ENCODE data around the gene MAP3K8. TPM values are rescaled to one million over a fixed set of nuclear protein-coding genes. Genes with fewer than 3 reads are reported as not detected.
A peak's percentile ranks its signal among the peaks of the same experiment; 100 is the strongest.

MAP3K8 gene
- total RNA-seq (10 to 100 TPM in 3 of 5 donors, 1 to 10 TPM in 2; 3.5 to 27.4 (median 11.0) TPM), total RNA-seq (5.2 to 149 (median 39.8) reads per million in 29 experiments)
- total RNA-seq (2013): 13.8 TPM

- H3K4me3 ChIP-seq (ENCODE audit: control insufficient read depth in 1 of 2, extremely low read depth in 1 of 2, low read length in 1 of 2): peak within 1 kb of the TSS; percentile 76 to 95
- H3K27me3 Mint-ChIP-seq: no peaks in the 10 kb centered on the region
- H3K4me1 ChIP-seq (ENCODE audit: control insufficient read depth in 1 of 2, extremely low read depth in 1 of 2, insufficient read depth in 2 of 2, low read length in 2 of 2): peaks cover 17 to 38% of the 10 kb centered on the region in 2 experiments
- ATAC-seq (replicated peaks in 1 of 4) (peak; percentile 71 to 82 (median 78)), DNase-seq (peak; percentile 60 to 91 (median 78))
- CTCF ChIA-PET: interaction anchor here in 1 of 2 donors (1.1 kb wide), 1 partner anchor 22 kb away, joined by 3 read pairs; no protein-coding TSS in a partner anchor
- H3K36me3 ChIP-seq (ENCODE audit: control insufficient read depth in 2 of 2, extremely low read depth in 1 of 2, insufficient read depth in 1 of 2, low read length in 1 of 2): peaks cover 0 to 2% of the 10 kb centered on the region in 2 donors
- H3K9me3 Mint-ChIP-seq: no peaks in the 10 kb centered on the region
- no peaks in the 10 kb centered on the region for H3K36me3 Mint-ChIP-seq
- peaks cover 0 to 3% of the 10 kb centered on the region in 2 experiments for H3K27me3 ChIP-seq (replicated peaks in 1 of 2; ENCODE audit: control insufficient read depth in 2 of 2, extremely low read depth in 1 of 2, insufficient read depth in 2 of 2, low read length in 1 of 2)
- peak within 1 kb of the TSS; percentile 91 for H3K27ac ChIP-seq (ENCODE audit: low read length)
- POLR2A ChIA-PET: interaction anchor here (0.6 to 0.9 kb wide), 3 partner anchors 9 to 119 kb away, joined by 3 to 6 read pairs (median 4); no protein-coding TSS in a partner anchor
- H3K9me3 ChIP-seq: no peaks in the 10 kb centered on the region
- WGBS (ENCODE audit: insufficient coverage): under 1% methylated on average over 41 of the region's 56 CpGs
- peak within 1 kb of the TSS; percentile 83 to 84 (median 83) for H3K4me3 Mint-ChIP-seq
- H3K27ac Mint-ChIP-seq: peak within 1 kb of the TSS; percentile 81 to 83
- H3K4me1 Mint-ChIP-seq: peaks cover 45 to 57% (median 48%) of the 10 kb centered on the region in 3 donors
These were observed at the start of gene MAP3K8 for GRCh38 chr10:30433730-30434272. Gene MAP3K8 (plus strand): TSS chr10:30434184. CDS start chr10:30438939, 4,755 bp downstream.

- no peak overlapping the region for H3K27ac ChIP-seq (ENCODE audit: low read length)
- H3K4me3 ChIP-seq (ENCODE audit: control insufficient read depth in 1 of 2, extremely low read depth in 1 of 2, low read length in 1 of 2): no peak overlapping the region
- ChIA-PET CTCF (interaction anchor here (0.6 to 1.3 kb wide), 7 partner anchors 10 to 772 kb away, joined by 3 to 9 read pairs (median 4); no protein-coding TSS in a partner anchor), POLR2A (no interaction called here)
- no peaks in the 10 kb centered on the region for H3K36me3 Mint-ChIP-seq
- ATAC-seq (replicated peaks in 1 of 4) (peak in 1 of 4 experiments; percentile 51), DNase-seq (peak in 2 of 35 experiments; percentile 15 to 24)
- H3K4me1 ChIP-seq (ENCODE audit: control insufficient read depth in 1 of 2, extremely low read depth in 1 of 2, insufficient read depth in 2 of 2, low read length in 2 of 2): no peaks in the 10 kb centered on the region
- H3K27me3 Mint-ChIP-seq: peaks cover 7 to 15% of the 10 kb centered on the region in 2 donors
- no peak overlapping the region for H3K27ac Mint-ChIP-seq
- no peaks in the 10 kb centered on the region for H3K9me3 Mint-ChIP-seq
- peaks cover 0 to 16% of the 10 kb centered on the region in 2 experiments for H3K27me3 ChIP-seq (replicated peaks in 1 of 2; ENCODE audit: control insufficient read depth in 2 of 2, extremely low read depth in 1 of 2, insufficient read depth in 2 of 2, low read length in 1 of 2)
- no peak overlapping the region for H3K4me3 Mint-ChIP-seq
- no peaks in the 10 kb centered on the region for H3K4me1 Mint-ChIP-seq
- H3K36me3 ChIP-seq (ENCODE audit: control insufficient read depth in 2 of 2, extremely low read depth in 1 of 2, insufficient read depth in 1 of 2, low read length in 1 of 2): no peaks in the 10 kb centered on the region
- no peaks in the 10 kb centered on the region for H3K9me3 ChIP-seq
- WGBS (ENCODE audit: insufficient coverage): 84% methylated on average over 10 of the region's 10 CpGs
These were observed 49.2 kb upstream of the MAP3K8 start for GRCh38 chr10:30384701-30385201.

DNA sequence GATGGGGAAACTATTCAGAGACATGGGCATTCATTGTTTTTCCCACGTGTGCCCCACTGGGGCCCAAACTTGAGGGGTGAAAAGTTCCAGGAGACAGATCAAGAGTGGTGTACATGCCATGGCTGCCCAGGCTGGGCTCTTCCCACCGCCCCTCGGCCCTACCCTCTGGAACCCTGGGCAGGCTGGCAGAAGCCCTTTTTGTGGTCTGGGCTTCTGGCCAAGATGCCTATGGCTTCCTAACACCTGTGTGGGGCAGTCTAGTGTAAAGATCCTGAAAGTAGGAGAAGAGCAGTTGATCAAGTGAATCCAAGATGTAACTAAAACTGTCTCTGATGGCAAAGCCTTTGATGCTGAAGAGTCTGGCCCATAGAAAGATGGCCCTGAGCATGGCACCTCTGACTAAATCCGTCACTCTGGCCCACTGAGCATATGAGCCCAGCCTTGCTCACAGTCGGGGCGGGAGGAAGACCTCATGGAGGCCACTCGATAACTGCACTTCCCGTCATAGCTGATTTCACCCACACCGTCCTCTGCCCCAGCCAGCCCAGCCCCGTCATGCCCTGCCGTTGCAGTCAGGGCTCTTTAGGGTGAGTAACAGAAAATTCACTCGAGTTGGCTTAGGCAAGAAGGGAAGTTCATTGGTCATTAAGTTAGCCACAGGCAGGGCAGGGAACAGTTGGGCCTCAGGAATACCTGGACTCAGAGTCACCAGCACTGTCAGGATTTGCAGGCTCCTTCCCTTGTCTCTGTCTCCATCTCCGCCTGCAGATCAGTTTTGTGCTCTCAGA lies 47.0 kb upstream of the MAP3K8 start:
- 86% methylated on average over 13 of the region's 13 CpGs for WGBS (ENCODE audit: insufficient coverage)
- Histone ChIP-seq H3K36me3 (ENCODE audit: control insufficient read depth in 2 of 2, extremely low read depth in 1 of 2, insufficient read depth in 1 of 2, low read length in 1 of 2) (no peaks in the 10 kb centered on the region), H3K4me3 (ENCODE audit: control insufficient read depth in 1 of 2, extremely low read depth in 1 of 2, low read length in 1 of 2) (no peak overlapping the region), H3K9me3 (no peaks in the 10 kb centered on the region), H3K27me3 (replicated peaks in 1 of 2; ENCODE audit: control insufficient read depth in 2 of 2, extremely low read depth in 1 of 2, insufficient read depth in 2 of 2, low read length in 1 of 2) (peaks cover 0 to 17% of the 10 kb centered on the region in 2 experiments), H3K4me1 (ENCODE audit: control insufficient read depth in 1 of 2, extremely low read depth in 1 of 2, insufficient read depth in 2 of 2, low read length in 2 of 2) (no peaks in the 10 kb centered on the region), H3K27ac (ENCODE audit: low read length) (no peak overlapping the region)
- Mint-ChIP-seq H3K27me3 (peaks cover 7 to 9% of the 10 kb centered on the region in 2 donors), H3K36me3 (no peaks in the 10 kb centered on the region), H3K4me3 (no peak overlapping the region), H3K4me1 (no peaks in the 10 kb centered on the region), H3K9me3 (no peaks in the 10 kb centered on the region), H3K27ac (no peak overlapping the region)
- DNase-seq (no peak), ATAC-seq (replicated peaks in 1 of 4) (no peak)
- ChIA-PET POLR2A (no interaction called here), CTCF (no interaction called here)

DNA sequence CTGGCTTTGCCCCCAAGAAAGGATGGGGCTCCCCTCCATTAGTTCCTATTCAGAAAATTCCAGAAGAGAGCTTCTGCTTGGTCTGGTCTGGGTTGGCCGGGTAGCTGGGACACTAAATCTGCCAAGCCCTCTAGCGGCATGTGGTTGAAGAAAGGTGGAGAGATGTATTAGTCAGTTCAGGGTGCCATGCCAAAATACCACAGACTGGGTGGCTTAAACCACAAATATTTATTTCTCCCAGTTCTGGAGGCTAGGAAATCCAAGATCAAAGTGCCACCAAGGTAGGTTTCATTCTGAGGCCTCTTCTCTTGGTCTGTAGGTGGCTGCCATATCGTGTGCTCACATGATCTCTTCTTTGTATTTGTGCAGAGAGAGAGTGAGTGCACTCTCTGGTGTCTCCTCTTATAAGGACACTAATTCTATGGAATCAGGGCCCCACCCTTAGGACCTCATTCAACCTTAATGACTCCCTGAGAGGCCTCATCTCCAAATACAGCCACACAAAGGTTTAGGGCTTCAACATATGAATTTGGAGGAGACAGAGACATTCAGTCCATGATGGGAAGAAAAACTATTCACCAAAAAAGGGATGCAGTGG lies 46.2 kb upstream of the MAP3K8 start:
- H3K27me3 ChIP-seq (replicated peaks in 1 of 2; ENCODE audit: control insufficient read depth in 2 of 2, extremely low read depth in 1 of 2, insufficient read depth in 2 of 2, low read length in 1 of 2): peaks cover 0 to 21% of the 10 kb centered on the region in 2 experiments
- H3K9me3 ChIP-seq: no peaks in the 10 kb centered on the region
- ChIA-PET POLR2A (interaction anchor here in 1 of 2 donors (0.6 kb wide), 1 partner anchor 31 kb away, joined by 3 read pairs; no protein-coding TSS in a partner anchor), CTCF (no interaction called here)
- no peak for DNase-seq
- H3K4me1 Mint-ChIP-seq: peaks cover 2 to 4% (median 3%) of the 10 kb centered on the region in 3 donors
- no peak for ATAC-seq (replicated peaks in 1 of 4)
- no peak overlapping the region for H3K4me3 Mint-ChIP-seq
- no peak overlapping the region for H3K4me3 ChIP-seq (ENCODE audit: control insufficient read depth in 1 of 2, extremely low read depth in 1 of 2, low read length in 1 of 2)
- peaks cover 0 to 5% of the 10 kb centered on the region in 2 experiments for H3K4me1 ChIP-seq (ENCODE audit: control insufficient read depth in 1 of 2, extremely low read depth in 1 of 2, insufficient read depth in 2 of 2, low read length in 2 of 2)
- no CpG with 5 or more reads among the region's 3 CpGs for WGBS (ENCODE audit: insufficient coverage)
- H3K27me3 Mint-ChIP-seq: peaks cover 10 to 12% of the 10 kb centered on the region in 2 donors
- H3K27ac ChIP-seq (ENCODE audit: low read length): no peak overlapping the region
- no peaks in the 10 kb centered on the region for H3K36me3 ChIP-seq (ENCODE audit: control insufficient read depth in 2 of 2, extremely low read depth in 1 of 2, insufficient read depth in 1 of 2, low read length in 1 of 2)
- H3K9me3 Mint-ChIP-seq: no peaks in the 10 kb centered on the region
- no peaks in the 10 kb centered on the region for H3K36me3 Mint-ChIP-seq
- no peak overlapping the region for H3K27ac Mint-ChIP-seq

- no peak overlapping the region for H3K27ac ChIP-seq (ENCODE audit: low read length)
- POLR2A ChIA-PET: no interaction called here
These were observed 44.4 kb upstream of the MAP3K8 start for GRCh38 chr10:30389543-30389942.

GRCh38 chr10:30390207-30390606 lies 43.8 kb upstream of the MAP3K8 start:
- H3K36me3 Mint-ChIP-seq: no peaks in the 10 kb centered on the region
- H3K9me3 Mint-ChIP-seq: no peaks in the 10 kb centered on the region
- Histone ChIP-seq H3K27me3 (replicated peaks in 1 of 2; ENCODE audit: control insufficient read depth in 2 of 2, extremely low read depth in 1 of 2, insufficient read depth in 2 of 2, low read length in 1 of 2) (peaks cover 0 to 17% of the 10 kb centered on the region in 2 experiments), H3K9me3 (no peaks in the 10 kb centered on the region), H3K36me3 (ENCODE audit: control insufficient read depth in 2 of 2, extremely low read depth in 1 of 2, insufficient read depth in 1 of 2, low read length in 1 of 2) (no peaks in the 10 kb centered on the region), H3K4me1 (ENCODE audit: control insufficient read depth in 1 of 2, extremely low read depth in 1 of 2, insufficient read depth in 2 of 2, low read length in 2 of 2) (peaks cover 0 to 6% of the 10 kb centered on the region in 2 experiments), H3K27ac (ENCODE audit: low read length) (no peak overlapping the region), H3K4me3 (ENCODE audit: control insufficient read depth in 1 of 2, extremely low read depth in 1 of 2, low read length in 1 of 2) (no peak overlapping the region)
- ATAC-seq (replicated peaks in 1 of 4) (no peak), DNase-seq (no peak)
- peaks cover 12 to 15% of the 10 kb centered on the region in 2 donors for H3K27me3 Mint-ChIP-seq
- H3K4me1 Mint-ChIP-seq: peaks cover 2 to 5% (median 3%) of the 10 kb centered on the region in 3 donors
- no peak overlapping the region for H3K27ac Mint-ChIP-seq
- ChIA-PET POLR2A (no interaction called here), CTCF (interaction anchor here (0.5 to 1.6 kb wide), 4 partner anchors 60 to 328 kb away, joined by 3 to 6 read pairs (median 4); no protein-coding TSS in a partner anchor)
- no CpG with 5 or more reads among the region's 3 CpGs for WGBS (ENCODE audit: insufficient coverage)
- no peak overlapping the region for H3K4me3 Mint-ChIP-seq

More at GRCh38 chr10:30389543-30389942, 44.4 kb upstream of the MAP3K8 start:
- no peak overlapping the region for H3K4me3 Mint-ChIP-seq
- Histone ChIP-seq H3K4me3 (ENCODE audit: control insufficient read depth in 1 of 2, extremely low read depth in 1 of 2, low read length in 1 of 2) (no peak overlapping the region), H3K4me1 (ENCODE audit: control insufficient read depth in 1 of 2, extremely low read depth in 1 of 2, insufficient read depth in 2 of 2, low read length in 2 of 2) (peaks cover 0 to 6% of the 10 kb centered on the region in 2 experiments), H3K27me3 (replicated peaks in 1 of 2; ENCODE audit: control insufficient read depth in 2 of 2, extremely low read depth in 1 of 2, insufficient read depth in 2 of 2, low read length in 1 of 2) (peaks cover 0 to 23% of the 10 kb centered on the region in 2 experiments), H3K36me3 (ENCODE audit: control insufficient read depth in 2 of 2, extremely low read depth in 1 of 2, insufficient read depth in 1 of 2, low read length in 1 of 2) (no peaks in the 10 kb centered on the region), H3K9me3 (no peaks in the 10 kb centered on the region)
- H3K9me3 Mint-ChIP-seq: no peaks in the 10 kb centered on the region
- ATAC-seq (replicated peaks in 1 of 4): no peak
- H3K36me3 Mint-ChIP-seq: no peaks in the 10 kb centered on the region
- no peak overlapping the region for H3K27ac Mint-ChIP-seq
- CTCF ChIA-PET: interaction anchor here (0.5 to 1.6 kb wide), 5 partner anchors 40 to 328 kb away, joined by 3 to 6 read pairs (median 5); no protein-coding TSS in a partner anchor
- peaks cover 10 to 12% of the 10 kb centered on the region in 2 donors for H3K27me3 Mint-ChIP-seq
- peaks cover 2 to 5% (median 3%) of the 10 kb centered on the region in 3 donors for H3K4me1 Mint-ChIP-seq
- no peak for DNase-seq
- no CpG with 5 or more reads among the region's 1 CpG for WGBS (ENCODE audit: insufficient coverage)
